GM12872 (cell line): ENCODE data around the gene TAOK3.

Experiments
- CTCF ChIP-seq: IDR thresholded peaks from 3 replicates; pipeline ENCODE4 v1.5.1; 2011; ENCODE audit warnings: low read depth, mild to moderate bottlenecking, low read length, moderate library complexity; ENCODE audit not compliant: insufficient read depth

The TAOK3 gene

GRCh38 chr12:118125743-118126118, 247.0 kb downstream of the TAOK3 start:
- no peak for TF ChIP-seq CTCF

GRCh38 chr12:118124333-118124874, 248.3 kb downstream of the TAOK3 start:
- no peak for TF ChIP-seq CTCF

GRCh38 chr12:118122264-118122663, 250.4 kb downstream of the TAOK3 start:
- no peak for TF ChIP-seq CTCF

- TF ChIP-seq CTCF: peak; percentile 70
Observed at GRCh38 chr12:118120579-118121363, 251.9 kb downstream of the TAOK3 start.

GRCh38 chr12:118119449-118119879, 253.2 kb downstream of the TAOK3 start:
- TF ChIP-seq CTCF: no peak

GRCh38 chr12:118109088-118109487, 263.6 kb downstream of the TAOK3 start:
- TF ChIP-seq CTCF: no peak

GRCh38 chr12:118107694-118108093, 265.0 kb downstream of the TAOK3 start:
- TF ChIP-seq CTCF: no peak
